ENCODE results near the gene DMRTA1.
"Not testable (repeated sequence)": the region's sequence is repeated elsewhere in the genome, so short reads cannot be mapped to it uniquely, and the experiment has no call there.

The DMRTA1 gene, protein sequence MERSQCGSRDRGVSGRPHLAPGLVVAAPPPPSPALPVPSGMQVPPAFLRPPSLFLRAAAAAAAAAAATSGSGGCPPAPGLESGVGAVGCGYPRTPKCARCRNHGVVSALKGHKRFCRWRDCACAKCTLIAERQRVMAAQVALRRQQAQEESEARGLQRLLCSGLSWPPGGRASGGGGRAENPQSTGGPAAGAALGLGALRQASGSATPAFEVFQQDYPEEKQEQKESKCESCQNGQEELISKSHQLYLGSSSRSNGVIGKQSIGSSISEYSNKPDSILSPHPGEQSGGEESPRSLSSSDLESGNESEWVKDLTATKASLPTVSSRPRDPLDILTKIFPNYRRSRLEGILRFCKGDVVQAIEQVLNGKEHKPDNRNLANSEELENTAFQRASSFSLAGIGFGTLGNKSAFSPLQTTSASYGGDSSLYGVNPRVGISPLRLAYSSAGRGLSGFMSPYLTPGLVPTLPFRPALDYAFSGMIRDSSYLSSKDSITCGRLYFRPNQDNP

DNA sequence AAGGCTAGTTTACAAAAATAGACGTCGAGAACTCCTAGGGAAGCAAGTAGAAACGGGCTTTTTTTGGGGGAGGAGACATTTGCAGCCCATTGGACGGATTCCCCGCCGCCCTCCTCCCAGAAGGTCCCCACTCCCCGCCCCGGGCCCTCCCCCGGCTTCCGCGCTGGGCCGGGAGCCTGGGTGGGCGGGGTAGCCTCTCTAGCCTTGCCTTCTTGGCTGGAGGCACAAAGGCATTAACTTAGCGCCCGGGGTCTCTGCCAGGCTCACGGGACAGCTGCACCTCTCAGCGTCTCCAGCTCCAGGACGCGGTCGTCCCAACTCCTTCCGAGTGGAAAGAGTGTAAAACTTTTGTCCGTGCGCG lies at the start of gene DMRTA1:
DMRTA1 (plus strand) TSS at position 236 of the 361 bp plus-strand sequence. CDS start 242 bp downstream, outside the sequence.
- DNase-seq = no peak

DNA sequence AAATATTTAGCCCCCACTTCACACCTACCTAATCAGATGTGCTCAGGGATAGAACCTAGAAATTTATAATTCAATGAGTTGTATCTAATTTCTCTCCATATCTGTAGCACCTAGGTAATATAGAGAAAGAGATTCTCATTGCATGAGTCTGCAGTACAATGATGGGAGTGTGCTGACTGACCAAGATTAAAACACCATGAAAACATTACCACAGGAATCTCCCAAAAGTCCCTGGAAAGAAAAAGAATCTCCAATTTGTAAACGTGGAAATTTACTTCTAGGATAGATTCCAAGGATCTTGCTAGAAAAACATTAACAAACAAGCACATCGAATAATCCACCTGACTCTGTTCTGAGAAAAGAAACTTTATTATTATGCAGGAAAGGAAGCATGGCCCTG lies 45.0 kb upstream of the DMRTA1 start:
- no peak for DNase-seq

DNA sequence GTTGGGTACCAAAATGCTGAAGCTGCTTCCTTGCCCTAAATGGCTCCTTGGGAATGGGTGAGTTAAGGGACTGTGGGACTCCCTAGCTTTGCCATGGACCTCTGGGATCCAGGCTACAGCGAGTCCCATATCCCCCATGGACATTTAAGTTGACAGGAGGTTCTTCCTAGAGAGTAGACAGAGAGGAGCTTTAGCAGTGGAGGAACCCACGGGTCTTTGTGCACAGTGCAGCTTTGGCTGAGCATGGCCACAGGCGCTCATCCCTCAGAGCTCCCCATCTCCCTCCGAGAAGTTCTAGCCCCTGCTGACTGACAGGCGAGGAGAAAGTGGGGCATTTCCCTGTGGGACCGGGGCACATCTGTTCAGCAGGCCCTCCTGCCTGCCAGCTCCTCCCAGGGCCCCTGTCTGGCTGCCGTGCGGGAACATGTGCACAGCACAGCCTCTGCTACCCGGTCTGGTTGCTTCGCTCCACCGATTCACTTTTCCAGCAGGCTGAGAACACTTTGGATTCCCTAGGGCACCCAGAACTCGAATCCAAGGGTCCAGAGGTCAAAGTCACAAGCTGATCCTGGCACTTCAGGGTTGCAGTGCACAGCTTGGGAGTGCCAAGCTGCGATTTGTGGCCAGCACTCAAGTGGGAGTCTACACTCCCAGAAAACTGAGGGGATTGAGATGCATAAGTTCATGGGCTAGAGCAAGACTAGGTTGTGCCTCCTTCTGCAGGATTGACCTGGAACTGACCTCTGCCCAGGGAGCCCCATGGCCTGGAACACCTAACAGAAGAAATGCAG lies 40.6 kb upstream of the DMRTA1 start:
- DNase-seq = no peak

DNA sequence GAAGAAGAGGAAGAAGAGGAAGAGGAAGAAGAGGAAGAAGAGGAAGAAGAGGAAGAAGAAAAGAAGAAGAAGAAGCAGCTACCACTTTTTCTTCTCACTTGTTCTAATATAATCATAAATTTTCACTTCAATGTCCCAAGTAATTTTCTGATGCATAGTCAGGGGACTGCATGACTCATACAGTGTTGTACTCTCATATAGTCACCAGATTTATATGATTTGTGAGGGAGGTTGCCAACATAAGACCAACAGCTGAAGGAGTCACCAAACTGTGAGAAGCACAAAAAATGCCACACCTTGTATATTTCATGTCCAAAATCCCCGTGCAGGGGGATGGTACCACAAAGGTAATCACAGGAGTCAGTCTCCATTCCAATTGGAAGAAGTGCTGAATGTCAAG lies 32.7 kb upstream of the DMRTA1 start:
- no peak for DNase-seq

DNA sequence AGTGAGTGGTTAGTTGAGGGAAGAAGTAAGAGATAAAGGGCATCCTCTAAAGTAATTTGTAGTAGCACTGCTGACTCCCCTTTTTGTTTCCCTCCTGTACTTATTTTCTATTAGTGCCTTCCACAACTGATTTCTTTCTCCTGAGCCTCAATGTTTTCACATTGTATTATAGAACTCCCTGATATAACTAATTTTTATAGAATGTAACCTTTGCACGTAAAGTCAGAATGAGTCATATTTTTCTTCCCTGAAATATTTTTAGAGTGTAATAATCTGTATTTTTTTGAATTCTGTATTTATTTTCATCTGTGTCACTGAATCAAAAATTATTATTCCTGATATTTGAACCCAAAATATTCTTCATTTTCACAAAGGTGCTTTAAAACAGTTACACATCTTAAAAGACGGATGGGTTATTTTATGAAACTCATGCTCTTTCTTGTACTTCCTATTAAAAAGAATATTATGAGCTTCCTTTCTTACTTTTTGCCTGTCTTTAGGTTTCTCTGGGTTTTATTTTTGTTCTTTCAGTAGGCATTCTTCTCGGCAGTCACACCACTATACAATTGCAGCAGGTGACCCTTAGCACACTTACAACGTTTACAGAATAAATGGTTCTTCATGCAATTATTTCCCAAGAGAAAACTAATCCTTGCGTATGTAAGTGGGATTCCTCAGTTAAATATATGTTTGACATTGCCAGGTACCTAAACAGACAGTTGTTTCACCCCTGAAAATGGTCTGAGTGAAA lies 30.5 kb upstream of the DMRTA1 start:
- no peak for DNase-seq

DNA sequence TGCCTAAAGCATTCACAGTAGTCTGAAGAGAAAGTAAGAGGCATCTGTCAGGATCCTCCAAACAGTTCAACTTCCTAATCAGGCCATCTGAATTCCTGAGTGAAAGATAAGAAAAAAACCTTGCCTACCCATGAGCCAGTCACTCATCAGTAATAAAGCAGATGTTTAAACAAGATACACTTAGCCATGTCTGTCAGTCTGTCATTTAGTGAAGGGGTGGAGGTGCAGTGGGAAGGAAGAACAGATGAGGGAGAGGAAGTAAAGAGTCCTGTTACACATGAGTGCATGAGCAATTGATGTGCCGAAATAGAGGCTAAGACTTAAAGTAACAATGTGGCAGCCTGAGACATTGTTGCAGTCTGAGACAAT lies 29.9 kb upstream of the DMRTA1 start:
- no peak for DNase-seq

DNA sequence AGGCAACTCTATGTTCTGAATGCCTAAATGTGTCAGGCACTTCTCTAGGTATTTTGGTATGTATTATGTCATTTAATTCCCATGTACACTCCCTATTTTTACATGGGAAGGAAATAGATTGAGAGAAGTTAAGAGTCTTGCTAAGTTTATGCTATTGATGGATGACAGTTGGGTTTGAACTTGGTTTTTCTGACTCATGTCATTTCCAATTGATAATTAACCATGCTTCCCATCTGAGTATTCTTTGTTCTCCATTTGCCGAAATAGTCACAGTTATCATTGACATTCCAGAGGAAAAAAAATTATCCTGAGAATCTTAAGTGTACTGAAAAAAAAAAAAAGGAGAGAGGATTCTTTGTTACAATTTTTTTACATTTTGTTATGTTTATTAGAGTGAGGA lies 23.1 kb upstream of the DMRTA1 start:
- DNase-seq = no peak

DNA sequence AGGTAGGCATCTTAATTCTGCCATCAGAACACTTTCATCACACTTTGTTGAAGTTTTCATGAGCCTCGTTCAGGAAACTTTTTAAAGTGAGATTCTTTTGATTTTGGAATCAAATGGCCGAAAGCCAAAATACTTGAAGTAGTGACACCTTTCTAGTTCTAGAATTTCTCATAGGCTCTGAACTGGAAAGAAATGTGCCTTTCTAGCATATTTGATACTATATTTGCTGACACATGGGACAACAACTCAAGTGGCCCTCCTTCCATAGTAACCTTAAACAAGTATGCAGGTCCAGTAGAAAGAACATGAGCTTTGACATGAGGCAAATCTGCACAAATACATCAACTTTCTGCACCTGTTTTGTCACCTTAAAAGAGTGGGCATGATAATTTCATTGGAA lies 22.0 kb upstream of the DMRTA1 start:
- DNase-seq = no peak

DNA sequence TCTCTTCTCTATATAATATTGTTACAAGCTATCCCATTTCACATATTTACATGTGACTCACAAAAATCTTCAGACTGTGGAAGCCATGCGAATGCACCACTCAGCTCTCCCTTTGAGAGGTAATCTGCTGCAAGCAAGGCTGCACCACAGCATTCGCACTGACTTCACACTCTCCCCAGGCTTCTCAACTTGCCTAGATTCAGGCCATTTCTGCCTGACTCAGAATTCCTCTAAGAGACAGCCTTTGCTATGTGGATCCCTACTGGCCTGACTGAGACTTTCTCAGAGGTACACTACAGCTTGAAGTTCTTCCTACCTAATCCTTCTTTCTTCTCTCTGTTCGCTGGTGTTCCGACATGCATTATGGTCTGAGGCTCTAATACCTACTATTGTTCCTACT lies 21.1 kb upstream of the DMRTA1 start:
- DNase-seq = no peak

DNA sequence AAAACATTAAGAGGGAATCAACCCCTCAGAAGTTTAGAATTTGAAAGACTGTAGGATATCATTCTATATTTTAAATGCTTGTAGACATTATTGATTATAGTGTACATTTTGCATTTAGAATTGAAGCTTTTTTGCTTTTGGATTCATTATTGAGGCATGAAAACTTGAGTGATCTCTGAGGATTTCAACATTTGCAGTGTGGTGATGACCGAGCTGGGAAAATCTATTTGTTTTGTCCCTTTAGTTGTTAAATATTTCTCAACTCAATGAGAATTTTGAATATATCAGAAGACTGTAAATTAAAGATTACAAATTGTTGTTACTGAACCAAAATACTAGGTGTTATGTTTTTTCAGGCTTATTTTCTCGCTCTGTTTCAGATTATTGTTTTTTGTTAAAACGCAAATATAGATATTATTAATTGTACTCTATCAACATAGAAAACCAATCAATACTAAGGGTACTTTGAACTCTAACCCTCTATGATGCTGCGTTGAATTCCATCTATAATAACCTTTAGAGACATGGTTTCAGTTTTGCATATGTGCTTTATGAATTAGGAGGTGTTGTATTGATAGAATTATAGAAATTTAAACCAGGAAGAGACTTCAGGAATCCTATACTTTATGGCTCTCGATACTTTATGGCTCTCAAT lies 19.3 kb upstream of the DMRTA1 start:
- DNase-seq = no peak

DNA sequence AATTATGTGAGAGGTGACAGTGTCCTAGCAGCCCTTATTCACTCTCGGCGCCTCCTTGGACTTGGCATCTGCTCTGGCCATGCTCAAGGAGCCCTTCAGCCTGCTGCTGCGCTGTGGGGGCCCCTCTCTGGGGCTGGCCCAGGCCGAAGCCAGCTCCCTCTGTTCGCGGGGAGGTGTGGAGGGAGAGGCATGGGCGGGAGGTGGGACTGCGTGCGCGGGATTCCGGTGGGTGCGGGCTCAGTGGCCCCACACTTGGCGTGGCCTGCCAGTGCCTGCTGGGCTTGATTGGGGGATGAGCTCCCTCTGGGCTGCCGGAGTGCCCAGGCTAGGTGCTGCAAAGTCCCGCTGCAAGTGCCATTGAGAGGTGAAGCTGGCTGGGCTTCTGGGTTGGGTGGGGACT lies 12.9 kb upstream of the DMRTA1 start:
- DNase-seq = no peak

DNA sequence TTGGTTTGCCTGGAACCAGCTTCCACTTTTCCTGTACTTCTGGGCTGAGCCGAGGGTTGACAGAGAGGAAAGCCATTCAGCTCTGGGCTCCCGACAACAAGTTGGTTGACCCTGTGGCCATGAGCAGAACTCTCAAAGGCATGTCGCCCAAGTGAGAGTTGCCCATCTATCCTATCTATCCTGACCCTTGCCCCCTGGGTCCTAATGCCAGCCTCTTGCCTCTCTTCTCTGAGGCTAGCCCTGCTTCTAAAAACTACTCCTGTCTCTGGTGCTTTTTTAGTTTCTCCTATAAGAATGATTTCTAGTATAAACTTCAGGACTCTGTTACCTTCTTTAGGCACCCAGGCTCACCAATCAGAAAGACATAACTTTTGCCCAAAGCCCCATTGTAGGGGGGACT lies 11.4 kb upstream of the DMRTA1 start:
- DNase-seq = not testable (repeated sequence)

DNA sequence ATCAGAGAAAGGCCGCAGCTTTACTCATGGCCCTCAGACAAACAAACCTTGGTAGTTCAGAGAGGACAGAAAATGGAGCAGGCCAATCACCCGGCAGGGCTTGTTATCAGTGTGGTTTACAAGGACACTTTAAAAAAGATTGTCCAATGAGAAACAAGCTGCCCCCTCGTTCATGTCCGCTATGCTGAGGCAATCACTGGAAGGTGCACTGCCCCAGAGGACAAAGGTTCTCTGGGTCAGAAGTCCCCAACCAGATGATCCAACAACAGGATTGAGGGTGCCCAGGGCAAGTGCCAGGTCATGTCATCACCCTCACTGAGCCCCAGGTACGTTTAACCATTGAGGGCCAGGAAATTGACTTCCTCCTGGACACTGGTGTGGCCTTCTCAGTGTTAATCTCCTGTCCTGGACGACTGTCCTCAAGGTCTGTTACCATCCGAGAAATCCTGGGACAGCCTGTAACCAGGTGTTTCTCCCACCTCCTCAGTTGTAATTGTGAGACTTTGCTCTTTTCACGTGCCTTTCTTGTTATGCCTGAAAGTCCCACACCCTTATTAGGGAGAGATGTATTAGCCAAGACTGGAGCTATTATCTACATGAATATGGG lies 9.1 kb upstream of the DMRTA1 start:
- DNase-seq = not testable (repeated sequence)

DNA sequence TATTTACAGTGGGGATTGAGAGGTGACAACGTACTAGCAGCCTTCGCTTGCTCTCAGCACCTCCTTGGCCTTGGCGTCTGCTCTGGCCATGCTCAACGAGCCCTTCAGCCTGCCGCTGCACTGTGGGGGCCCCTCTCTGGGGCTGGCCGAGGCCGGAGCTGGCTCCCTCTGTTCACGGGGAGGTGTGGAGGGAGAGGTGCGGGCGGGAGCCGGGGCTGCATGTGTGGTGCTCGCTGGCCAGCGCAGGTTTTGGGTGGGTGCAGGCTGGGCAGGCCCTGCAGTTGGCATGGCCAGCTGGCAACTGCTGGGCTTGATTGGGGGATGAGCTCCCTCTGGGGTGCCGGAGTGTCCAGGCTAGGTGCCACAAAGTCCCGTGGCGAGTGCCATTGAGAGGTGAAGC lies 5.8 kb upstream of the DMRTA1 start:
- no peak for DNase-seq

DNA sequence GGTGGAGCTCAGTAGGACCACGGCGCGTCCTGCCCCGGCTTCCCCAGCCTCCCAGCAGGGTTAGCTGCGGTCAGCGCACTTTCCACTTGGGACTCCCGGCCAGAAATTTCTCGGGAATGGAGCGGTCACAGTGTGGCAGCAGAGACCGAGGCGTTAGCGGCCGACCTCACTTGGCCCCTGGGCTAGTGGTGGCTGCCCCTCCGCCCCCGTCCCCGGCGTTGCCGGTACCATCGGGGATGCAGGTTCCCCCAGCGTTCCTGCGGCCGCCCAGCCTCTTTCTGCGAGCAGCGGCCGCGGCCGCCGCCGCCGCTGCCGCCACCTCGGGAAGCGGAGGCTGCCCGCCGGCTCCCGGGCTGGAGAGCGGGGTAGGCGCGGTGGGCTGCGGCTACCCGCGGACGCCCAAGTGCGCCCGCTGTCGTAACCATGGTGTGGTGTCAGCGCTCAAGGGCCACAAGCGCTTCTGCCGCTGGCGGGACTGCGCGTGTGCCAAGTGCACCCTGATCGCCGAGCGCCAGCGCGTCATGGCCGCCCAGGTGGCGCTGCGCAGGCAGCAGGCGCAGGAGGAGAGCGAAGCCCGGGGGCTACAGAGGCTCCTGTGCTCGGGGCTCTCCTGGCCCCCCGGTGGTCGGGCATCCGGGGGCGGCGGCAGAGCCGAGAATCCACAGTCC lies 460 bp downstream of the DMRTA1 start:
- peak; percentile 10 for DNase-seq

DNA sequence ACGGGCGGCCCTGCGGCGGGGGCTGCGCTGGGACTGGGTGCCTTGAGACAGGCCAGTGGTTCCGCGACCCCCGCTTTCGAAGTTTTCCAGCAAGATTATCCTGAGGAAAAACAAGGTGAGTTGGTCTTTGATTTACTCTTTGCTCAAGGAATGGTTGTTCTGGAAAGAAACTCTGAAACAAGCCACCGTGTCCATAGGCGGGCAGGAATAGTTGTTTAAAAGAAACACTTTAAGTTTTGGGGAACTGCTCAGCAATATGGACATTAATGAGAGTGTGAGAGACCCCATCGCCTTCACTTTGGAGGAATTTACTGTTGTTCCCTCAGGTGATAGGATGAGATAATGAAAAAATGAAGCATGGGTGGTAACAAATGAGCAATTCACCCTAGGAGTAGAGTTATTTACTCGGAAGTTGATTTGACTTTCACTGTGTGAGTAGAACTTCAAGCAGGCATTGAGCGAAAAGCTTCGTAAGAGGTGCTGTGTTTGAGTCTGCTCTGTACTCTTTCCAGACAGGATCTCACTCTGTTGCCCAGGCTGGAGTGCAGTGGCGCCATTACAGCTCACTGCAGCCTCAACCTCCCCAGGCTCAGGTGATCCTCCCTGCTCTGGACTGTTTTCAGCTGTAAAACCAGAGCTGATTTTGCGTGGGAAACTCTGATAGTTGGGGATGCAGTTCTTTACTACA lies 1.1 kb downstream of the DMRTA1 start:
- DNase-seq = no peak

DNA sequence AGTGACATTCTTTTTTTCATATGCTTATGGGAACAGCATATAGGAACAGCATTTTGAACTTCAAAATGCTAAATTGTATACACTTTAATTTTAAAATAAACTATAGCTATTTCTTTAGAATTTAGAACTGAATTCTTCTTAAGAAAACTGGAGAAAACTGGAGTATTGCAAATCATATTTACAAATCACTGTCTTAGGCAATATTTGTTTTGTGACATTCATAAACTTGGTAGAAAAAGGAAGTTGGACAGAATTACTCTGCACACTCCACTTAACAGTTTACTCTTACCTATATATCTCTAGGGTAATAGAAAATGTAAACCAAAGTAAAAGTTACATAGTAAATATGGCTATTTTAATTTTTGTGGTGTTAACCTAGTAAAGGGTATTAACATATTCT lies 3.1 kb downstream of the DMRTA1 start:
- no peak for DNase-seq

DNA sequence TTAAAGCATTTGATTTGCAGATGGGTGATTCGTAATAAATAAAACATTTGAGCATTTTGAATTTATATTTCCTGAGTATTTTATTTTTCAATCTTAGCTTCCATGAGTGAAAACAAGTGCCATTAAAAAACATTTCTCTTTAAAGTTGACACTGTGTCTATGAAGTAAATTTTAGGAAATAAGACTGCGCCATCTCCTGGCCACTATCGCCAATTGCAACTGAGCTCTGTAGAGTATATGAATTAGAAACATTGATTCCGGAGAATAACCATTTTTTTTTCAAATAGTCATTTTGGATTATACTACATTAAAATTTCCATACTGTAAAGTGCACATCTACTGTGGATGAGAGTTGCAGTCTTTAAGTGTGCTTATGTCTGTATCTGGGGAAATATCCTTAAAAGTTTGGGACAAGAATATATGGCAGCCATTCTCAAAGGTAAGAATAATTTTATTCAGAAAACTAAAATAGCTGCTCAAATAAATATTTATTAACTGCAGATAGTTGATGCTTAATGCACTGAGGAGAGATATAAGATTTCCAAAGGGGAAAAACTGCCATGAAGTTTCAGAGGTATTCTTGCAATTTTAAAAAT lies 5.9 kb downstream of the DMRTA1 start:
- no peak for DNase-seq

DNA sequence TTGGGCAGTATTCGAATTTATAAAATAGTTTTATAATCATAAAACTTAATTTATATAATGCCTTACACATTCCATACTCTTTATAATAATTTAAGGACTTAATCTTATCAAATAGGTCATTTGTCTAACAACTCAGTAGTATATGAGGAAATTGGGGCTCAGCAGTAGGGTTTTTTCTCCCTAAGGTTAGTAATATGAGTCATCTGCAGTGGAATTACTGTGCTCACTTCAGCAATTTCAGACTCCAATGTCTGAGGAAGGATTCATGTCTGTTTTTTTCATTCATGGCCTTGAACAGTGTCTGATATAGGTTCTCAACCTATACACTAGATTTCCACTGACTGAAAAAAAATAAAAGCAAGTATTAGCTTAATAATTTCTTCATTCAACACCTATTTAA lies 7.4 kb downstream of the DMRTA1 start:
- no peak for DNase-seq

DNA sequence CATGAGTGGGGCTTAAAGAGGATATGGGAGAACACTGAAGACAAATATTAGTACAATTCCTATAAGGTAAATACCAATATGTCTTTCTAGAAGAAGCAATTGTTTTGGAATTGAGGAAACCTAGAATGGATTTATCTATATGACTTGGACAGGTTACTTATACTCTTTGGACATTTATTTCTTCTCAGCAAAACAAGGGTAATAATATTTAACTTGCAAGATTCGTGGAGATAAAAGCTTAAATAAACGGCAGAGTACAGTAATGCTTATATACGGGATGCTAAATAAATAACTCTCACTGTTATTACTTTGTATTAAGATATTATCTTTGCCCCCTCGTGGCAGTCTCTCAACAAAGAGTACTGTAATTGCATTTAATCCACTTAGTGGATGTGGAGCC lies 8.6 kb downstream of the DMRTA1 start:
- DNase-seq = no peak

DNA sequence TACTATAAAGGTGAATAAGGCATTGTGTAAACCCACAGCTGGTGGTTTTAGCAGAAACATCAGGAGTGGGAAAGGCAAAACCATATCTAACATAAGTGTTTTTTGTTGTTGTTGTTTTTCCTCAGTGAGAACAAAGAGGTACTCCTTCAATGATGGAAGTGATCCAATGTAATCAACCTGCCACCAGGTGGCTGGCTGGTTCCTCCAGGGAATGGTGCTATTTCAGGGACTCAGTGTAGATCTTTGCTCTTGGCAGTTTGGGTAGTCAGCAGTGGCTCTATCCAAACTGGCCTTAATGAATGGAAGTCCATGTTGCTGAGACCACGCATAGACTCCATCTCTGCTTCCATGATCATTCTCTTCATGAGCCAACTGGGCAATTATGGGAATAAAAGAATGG lies 10.8 kb downstream of the DMRTA1 start:
- DNase-seq = no peak
